Central memory CD8-positive, alpha-beta T cell (primary cell): Measurements from ENCODE around the gene KCNN1.
A peak's percentile ranks its signal among the peaks of the same experiment; 100 is the strongest.
"Not testable (repeated sequence)": the region's sequence is repeated elsewhere in the genome, so short reads cannot be mapped to it uniquely, and the experiment has no call there.

ENCODE experiments used
- ATAC-seq: fragments of 150-1000 bp; cut with Tn5 transposase; replicated peaks from 2 replicates; pipeline ENCODE4 v1.10.0; 2022; ENCODE audit warnings: mild to moderate bottlenecking, moderate FRiP score, moderate number of reproducible peaks; ENCODE audit not compliant: poor library complexity, severe bottlenecking; ENCODE audit errors: extremely low read depth
- DNase-seq, 2 donors: peaks; one replicate each; pipeline ENCODE4 v3.0.0; 2021; ENCODE audit warnings: low spot score in 2 of 2
- H3K27ac Mint-ChIP-seq: one replicate; pipeline ENCODE4 v1.8.0; 2022; ENCODE audit warnings: low read depth, mild to moderate bottlenecking, moderate library complexity, mixed read lengths
- H3K27me3 Mint-ChIP-seq: one replicate; pipeline ENCODE4 v1.8.0; 2022; ENCODE audit warnings: mixed read lengths
- H3K36me3 Mint-ChIP-seq: one replicate; pipeline ENCODE4 v1.8.0; 2022; ENCODE audit warnings: mild to moderate bottlenecking, moderate library complexity, mixed read lengths; ENCODE audit not compliant: insufficient read depth
- H3K4me1 Mint-ChIP-seq: one replicate; pipeline ENCODE4 v1.8.0; 2022; ENCODE audit warnings: mixed read lengths
- H3K4me3 Mint-ChIP-seq: one replicate; pipeline ENCODE4 v1.8.0; 2022; ENCODE audit warnings: mild to moderate bottlenecking, moderate library complexity, mixed read lengths
- H3K9me3 Mint-ChIP-seq: one replicate; pipeline ENCODE4 v1.8.0; 2022; ENCODE audit warnings: mixed read lengths

Gene KCNN1

DNA sequence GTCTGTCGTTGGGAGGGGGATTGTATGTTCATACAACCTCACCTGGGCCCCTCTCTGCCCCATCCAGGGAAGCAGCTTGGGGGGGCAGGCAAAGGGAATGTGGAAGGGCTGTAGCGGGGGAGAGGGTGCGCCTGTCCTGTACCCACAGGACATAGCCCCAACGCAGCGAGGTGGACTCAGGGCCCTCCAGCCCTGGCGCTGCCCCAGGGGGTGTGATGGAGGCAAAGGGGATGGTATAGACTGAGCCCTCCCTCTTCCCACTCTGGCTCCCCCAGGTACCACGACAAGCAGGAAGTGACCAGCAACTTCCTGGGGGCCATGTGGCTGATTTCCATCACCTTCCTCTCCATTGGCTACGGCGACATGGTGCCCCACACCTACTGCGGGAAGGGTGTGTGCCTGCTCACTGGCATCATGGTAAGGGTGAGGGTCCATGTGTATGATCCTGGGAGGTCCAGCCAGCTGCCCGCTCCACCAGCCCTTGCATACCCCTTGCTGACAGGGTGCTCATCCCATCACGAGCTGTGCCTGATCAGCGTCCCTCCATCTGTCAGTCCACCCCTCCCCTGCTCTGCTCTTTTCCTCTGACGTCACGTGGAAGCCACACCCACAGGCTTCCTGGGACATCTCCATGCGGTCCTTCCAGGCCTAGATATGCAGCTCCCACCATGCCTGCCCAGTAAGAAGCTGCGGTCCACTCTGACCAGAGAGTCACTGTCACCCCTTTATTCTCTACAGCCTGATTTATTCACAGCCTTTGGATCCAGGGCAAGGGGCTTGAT lies 18.3 kb downstream of the KCNN1 start:
- no peak for DNase-seq
- no peaks in the 10 kb centered on the region for H3K9me3 Mint-ChIP-seq
- H3K27ac Mint-ChIP-seq: no peak overlapping the region
- H3K36me3 Mint-ChIP-seq: peaks cover 1% of the 10 kb centered on the region
- H3K4me1 Mint-ChIP-seq: no peaks in the 10 kb centered on the region
- H3K4me3 Mint-ChIP-seq: no peak overlapping the region
- H3K27me3 Mint-ChIP-seq: peaks cover 41% of the 10 kb centered on the region
- ATAC-seq: no peak

DNA sequence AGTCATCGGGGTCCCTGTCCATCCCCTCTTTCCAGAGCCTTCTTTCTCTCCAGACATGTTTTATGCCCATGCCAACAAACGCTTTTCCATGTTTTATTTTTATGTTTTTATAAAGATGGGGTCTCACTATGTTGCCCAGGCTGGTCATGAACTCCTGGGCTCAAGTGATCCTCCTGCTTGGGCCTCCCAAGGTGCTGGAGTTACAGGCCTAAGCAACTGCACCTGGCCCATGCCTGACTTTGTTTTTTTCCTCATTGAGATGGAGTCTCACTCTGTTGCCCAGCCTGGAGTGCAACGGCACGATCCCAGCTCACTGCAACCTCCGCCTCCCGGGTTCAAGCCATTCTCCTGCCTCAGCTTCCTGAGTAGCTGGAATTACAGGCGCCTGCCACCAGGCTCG lies 19.7 kb downstream of the KCNN1 start:
- H3K9me3 Mint-ChIP-seq, H3K27ac Mint-ChIP-seq, H3K36me3 Mint-ChIP-seq, ATAC-seq, H3K4me3 Mint-ChIP-seq, H3K4me1 Mint-ChIP-seq, DNase-seq: not testable (repeated sequence)
- H3K27me3 Mint-ChIP-seq: peaks cover 29% of the 10 kb centered on the region

DNA sequence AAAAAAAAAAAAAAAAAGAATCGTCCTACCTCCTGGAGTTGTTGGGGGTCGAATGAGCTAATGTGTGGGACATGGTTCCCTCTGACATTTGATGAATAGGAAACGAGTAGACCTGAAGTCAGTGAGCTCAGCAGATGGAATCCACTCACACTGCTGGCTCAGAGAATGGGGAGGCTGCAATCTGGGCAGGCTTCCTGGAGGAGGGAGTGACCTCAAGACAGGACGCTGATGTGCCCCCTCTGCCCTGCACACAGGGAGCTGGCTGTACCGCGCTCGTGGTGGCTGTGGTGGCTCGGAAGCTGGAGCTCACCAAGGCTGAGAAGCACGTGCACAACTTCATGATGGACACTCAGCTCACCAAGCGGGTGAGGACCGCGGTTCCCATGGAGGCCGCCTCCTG lies 21.3 kb downstream of the KCNN1 start:
- DNase-seq: no peak
- ATAC-seq: no peak
- Mint-ChIP-seq H3K27me3 (peaks cover 16% of the 10 kb centered on the region), H3K9me3 (no peaks in the 10 kb centered on the region), H3K4me1 (no peaks in the 10 kb centered on the region), H3K36me3 (peaks cover 1% of the 10 kb centered on the region), H3K4me3 (no peak overlapping the region), H3K27ac (no peak overlapping the region)

DNA sequence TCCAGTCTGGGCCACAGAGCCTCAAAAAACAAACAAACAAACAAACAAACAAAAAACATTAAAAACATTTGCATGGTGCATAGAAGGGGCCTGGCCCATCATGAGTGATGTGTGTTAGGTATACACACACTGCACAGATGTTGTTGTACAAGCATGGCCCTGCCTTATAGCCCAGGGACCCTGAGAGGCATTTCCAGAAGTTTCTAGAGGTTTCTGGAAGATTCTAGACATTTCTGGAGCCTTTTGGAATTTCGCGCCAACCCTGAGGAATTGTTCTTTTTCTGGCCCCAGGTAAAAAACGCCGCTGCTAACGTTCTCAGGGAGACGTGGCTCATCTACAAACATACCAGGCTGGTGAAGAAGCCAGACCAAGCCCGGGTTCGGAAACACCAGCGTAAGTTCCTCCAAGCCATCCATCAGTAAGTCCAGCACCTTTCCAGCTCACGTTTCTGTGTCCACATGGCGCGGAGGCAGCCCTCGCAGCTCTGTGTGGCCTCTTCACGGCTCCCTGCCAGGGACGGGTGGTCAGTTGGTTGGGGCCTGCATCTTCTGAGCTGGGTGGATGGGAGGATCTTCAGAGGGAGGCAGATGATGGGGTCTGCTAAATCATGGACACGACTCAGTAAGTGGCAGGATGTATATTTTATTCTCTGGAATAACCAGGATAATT lies 22.7 kb downstream of the KCNN1 start:
- peaks cover 14% of the 10 kb centered on the region for H3K27me3 Mint-ChIP-seq

DNA sequence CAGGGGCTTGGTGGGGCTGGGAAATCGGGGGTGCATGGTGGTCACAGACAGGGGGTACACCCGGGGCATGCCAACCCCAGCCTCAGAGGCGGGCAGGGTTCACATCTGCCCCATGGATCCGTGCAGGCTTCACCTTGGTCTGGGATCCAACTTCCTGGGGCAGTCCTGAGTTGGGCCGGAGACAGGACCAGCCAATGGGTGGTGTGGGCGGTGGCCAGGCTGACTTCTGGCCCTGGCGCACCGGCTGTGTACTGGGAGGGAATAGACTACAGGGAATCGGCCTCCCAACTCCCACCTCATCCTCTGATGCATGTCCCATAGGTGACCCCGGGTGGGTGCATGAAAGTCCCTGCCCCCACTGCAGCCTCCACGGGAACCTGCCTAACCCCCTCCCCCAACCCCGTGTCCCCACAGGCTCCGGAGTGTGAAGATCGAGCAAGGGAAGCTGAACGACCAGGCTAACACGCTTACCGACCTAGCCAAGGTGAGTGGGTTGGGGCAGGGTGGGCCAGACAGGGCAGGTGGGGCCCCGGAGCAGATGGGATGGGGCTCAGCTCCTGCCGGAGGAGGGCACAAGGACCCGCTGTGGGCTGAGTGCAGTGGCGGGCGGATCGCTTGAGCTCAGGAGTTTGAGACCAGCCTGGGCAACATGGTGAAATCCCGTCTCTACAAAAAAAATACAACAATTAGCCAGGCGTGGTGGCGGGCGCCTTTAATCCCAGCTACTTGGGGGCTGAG lies 26.3 kb downstream of the KCNN1 start:
- Mint-ChIP-seq H3K27me3 (no peaks in the 10 kb centered on the region), H3K9me3 (no peaks in the 10 kb centered on the region), H3K4me1 (no peaks in the 10 kb centered on the region), H3K36me3 (no peaks in the 10 kb centered on the region), H3K27ac (no peak overlapping the region), H3K4me3 (no peak overlapping the region)
- no peak for ATAC-seq
- no peak for DNase-seq

More for the DNA sequence above, 22.7 kb downstream of the KCNN1 start:
- no peak for ATAC-seq
- Mint-ChIP-seq H3K27ac (no peak overlapping the region), H3K4me3 (no peak overlapping the region), H3K36me3 (no peaks in the 10 kb centered on the region), H3K4me1 (no peaks in the 10 kb centered on the region), H3K9me3 (no peaks in the 10 kb centered on the region)
- DNase-seq: no peak

DNA sequence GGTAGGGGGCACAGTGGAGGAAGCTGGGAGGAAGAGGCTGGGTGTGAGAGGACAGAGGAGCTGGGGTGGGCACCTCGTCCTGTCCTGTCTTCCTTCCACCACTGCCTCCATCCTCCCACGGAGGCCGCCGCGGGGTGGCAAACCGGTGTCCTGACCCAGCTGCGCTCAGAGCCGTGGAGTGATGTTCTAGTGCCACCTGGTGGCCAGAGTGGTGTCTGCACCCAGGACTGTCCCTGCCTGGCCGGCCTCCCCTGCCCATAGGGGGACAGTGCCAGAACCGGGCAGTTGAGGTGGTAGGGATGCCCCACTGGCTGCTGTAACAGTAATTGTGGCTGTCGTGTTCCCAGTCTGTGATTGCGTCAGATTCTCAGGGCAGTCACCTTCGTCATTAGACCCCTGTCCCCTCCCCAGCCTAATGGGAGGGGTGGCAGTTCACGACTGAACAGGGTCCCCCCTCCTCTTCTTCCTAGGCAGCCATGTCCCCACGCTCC lies 30.0 kb downstream of the KCNN1 start:
- Mint-ChIP-seq H3K27me3 (no peaks in the 10 kb centered on the region), H3K27ac (peak overlapping the region; percentile 10), H3K36me3 (peaks cover 8% of the 10 kb centered on the region), H3K4me1 (peaks cover 7% of the 10 kb centered on the region), H3K4me3 (no peak overlapping the region), H3K9me3 (no peaks in the 10 kb centered on the region)
- DNase-seq (peak; percentile 78 to 92), ATAC-seq (peak; percentile 10)

DNA sequence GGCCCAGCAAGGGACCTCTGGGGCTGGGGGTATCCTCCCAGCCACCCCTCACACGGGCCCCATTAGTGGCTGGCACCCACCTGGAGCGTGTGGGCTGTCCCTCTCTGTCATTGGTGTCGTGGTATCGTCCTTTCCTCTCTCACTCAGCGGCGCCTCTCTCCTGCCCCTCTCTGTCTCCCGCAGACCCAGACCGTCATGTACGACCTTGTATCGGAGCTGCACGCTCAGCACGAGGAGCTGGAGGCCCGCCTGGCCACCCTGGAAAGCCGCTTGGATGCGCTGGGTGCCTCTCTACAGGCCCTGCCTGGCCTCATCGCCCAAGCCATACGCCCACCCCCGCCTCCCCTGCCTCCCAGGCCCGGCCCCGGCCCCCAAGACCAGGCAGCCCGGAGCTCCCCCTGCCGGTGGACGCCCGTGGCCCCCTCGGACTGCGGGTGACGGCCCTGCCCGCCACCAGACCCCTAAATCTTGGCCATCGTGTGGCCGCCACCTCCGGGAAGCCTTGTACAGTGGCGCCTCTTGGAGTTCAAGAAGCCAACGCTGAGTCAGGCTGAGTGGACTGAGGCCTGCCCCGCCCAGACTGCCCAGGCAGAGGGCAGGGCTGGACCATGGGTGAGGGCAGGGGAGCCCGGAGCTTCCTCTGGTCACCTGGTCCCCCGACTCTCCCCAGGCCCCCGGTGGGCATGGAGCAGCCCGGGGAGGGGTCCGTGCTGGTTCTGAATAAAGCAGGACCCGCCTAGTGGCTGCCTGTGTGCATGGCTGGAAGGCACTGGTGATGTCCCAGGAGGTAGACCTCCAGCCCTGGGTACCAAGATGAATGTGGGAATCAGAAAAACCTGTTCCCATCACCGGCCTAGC lies 31.3 kb downstream of the KCNN1 start:
- Mint-ChIP-seq H3K27ac (no peak overlapping the region), H3K27me3 (no peaks in the 10 kb centered on the region), H3K4me3 (no peak overlapping the region), H3K36me3 (peaks cover 11% of the 10 kb centered on the region), H3K4me1 (peaks cover 14% of the 10 kb centered on the region), H3K9me3 (no peaks in the 10 kb centered on the region)
- ATAC-seq (no peak), DNase-seq (no peak)

DNA sequence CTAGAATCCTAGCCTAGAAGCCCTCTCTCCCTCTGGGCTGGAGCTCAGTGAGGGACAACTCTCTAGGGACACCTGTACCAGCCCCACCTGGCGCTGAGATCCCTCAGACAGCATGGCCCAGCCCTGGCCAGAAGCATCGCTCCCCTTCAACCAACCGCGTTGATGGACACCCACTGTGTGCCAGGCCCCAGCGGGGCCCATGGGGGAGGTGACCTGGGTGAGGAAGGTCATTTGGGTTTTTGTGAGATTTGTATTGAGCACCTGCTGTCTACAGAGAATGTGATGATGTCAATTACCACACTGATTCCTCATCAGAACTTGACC lies 31.9 kb downstream of the KCNN1 start:
- ATAC-seq (no peak), DNase-seq (no peak)
- Mint-ChIP-seq H3K4me3 (no peak overlapping the region), H3K27ac (peak overlapping the region; percentile 99), H3K36me3 (peaks cover 17% of the 10 kb centered on the region), H3K27me3 (no peaks in the 10 kb centered on the region), H3K4me1 (peaks cover 14% of the 10 kb centered on the region), H3K9me3 (no peaks in the 10 kb centered on the region)

DNA sequence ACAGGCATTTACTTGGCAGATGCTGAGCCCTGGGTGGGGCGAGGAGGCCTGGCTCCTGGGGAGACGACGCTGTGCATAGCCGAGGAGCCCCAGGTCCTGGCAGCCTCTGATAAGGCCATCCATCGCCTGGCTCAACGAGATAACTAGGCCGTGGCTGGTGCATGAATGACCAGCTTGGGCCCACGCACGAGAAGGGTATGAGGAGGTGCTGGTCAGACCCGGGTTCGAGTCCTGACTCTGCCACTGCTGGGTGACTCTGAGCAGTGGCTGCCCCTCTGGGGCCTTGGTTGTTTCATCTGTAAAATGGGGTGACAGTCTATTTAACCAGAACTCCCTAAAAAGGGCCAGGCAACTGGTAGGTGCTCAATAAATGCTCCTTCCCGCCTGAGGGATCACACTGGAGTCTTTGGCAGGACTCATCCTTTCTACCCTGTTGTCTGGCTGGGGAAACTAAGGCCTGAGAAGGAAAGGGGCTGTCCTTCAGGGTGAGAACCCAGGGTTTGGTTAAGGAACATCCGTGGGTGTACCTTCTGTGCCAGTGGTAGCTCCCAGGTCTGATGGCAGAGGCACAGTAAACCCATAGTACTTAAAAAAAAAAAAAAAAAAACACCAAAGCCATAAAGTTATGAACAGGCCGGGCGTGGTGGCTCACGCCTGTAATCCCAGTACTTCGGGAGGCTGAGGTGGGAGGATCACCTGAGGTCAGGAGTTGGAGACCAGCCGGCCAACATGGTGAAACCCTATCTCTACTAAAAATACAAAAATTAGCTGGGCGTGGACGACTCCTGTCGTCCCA lies 33.0 kb downstream of the KCNN1 start:
- no peak for ATAC-seq
- no peak for DNase-seq
- Mint-ChIP-seq H3K4me3 (peak overlapping the region; percentile 81), H3K9me3 (no peaks in the 10 kb centered on the region), H3K36me3 (peaks cover 24% of the 10 kb centered on the region), H3K27ac (peak overlapping the region; percentile 99), H3K4me1 (peaks cover 14% of the 10 kb centered on the region), H3K27me3 (no peaks in the 10 kb centered on the region)

DNA sequence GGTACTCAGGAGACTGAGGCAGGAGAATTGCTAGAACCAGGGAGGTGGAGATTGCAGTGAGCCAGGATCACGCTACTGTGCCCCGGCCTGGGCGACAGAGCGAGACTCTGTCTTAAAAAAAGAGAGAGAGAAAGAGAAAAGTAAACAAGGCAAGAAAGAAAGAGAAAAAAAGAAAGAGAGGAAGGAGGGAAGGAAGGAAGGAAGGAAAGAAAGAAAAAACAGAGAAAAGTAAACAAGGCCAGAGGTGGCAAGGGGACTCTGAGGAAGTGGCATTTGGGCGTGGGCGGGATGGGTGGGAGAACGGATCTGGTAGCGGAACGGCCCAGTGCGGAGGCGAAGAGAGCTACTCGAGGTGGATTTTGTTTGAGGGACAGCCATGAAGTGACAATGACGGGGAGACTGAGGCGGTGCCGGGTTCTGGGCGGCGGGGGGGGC lies 33.6 kb downstream of the KCNN1 start:
- peak overlapping the region; percentile 99 for H3K27ac Mint-ChIP-seq
- peaks cover 14% of the 10 kb centered on the region for H3K4me1 Mint-ChIP-seq
- DNase-seq: no peak
- H3K9me3 Mint-ChIP-seq: no peaks in the 10 kb centered on the region
- H3K4me3 Mint-ChIP-seq: peak overlapping the region; percentile 81
- no peak for ATAC-seq
- no peaks in the 10 kb centered on the region for H3K27me3 Mint-ChIP-seq
- peaks cover 26% of the 10 kb centered on the region for H3K36me3 Mint-ChIP-seq

DNA sequence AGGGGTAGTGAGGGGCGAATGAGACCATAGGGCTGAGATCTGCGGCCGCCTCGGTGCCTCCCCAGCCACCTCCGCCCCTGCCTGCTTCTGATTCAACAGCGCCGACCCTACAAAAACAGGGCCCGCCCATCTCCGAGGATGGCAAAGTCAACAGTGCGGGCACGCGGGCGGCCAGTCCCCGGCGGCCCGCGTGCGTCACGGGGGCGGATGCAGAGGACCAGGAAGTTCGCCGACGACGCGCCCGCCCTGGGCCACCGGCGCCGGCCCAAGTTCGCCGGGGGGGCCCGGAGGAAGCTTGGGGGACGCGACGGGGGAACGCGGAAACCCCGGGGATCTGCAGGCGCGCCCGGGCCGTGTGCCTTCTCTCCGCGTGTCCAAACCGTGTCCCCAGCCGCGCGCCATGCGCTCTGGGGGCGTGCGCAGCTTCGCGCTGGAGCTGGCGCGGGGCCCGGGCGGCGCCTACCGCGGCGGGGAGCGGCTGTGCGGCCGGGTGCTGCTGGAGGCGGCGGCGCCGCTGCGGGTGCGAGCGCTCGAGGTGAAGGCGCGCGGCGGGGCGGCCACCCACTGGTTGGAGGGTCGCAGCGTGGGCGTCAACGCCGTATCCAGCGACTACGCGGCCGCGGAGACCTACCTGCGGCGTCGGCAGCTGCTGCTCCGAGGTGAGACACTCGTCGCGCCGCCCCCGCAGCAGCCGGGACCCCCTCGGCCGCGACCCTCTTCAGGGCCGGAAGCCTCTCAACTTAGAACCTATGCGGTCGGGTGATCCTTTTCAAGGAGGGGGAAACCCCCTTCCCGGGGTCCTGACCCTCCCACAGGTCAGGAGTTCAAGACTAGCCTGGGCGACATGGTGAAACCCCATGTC lies 34.2 kb downstream of the KCNN1 start:
- no peaks in the 10 kb centered on the region for H3K27me3 Mint-ChIP-seq
- no peaks in the 10 kb centered on the region for H3K9me3 Mint-ChIP-seq
- H3K4me3 Mint-ChIP-seq: peak overlapping the region; percentile 81
- peak overlapping the region; percentile 99 for H3K27ac Mint-ChIP-seq
- H3K4me1 Mint-ChIP-seq: peaks cover 14% of the 10 kb centered on the region
- H3K36me3 Mint-ChIP-seq: peaks cover 30% of the 10 kb centered on the region
- ATAC-seq (peak; percentile 86), DNase-seq (peak; percentile 82 to 96)
